Stimulated activated CD8-positive, alpha-beta memory T cell treated with anti-CD3 and anti-CD28 coated beads, Interleukin-4, amount 100 ng/mL, for 4 hours (primary cell): ENCODE data around the gene HNRNPUL1.

Experiments
- DNase-seq, 2 donors: peaks; one replicate each; pipeline ENCODE4 v3.0.0-alpha.2; 2020; ENCODE audit warnings: low read depth in 2 of 2, low spot score in 1 of 2

Gene HNRNPUL1

GRCh38 chr19:41352279-41352608, 88.1 kb downstream of the HNRNPUL1 start:
- DNase-seq, result no peak

GRCh38 chr19:41352609-41353465, 88.7 kb downstream of the HNRNPUL1 start:
- DNase-seq, result peak; percentile 46 to 68

GRCh38 chr19:41353466-41354342, 89.5 kb downstream of the HNRNPUL1 start, which contains the start of gene TGFB1:
Gene TGFB1, minus strand, starts transcription at chr19:41353922. Its CDS starts 878 bp downstream, at chr19:41353044.
- peak; percentile 84 to 93 for DNase-seq

- no peak for DNase-seq
Observed at GRCh38 chr19:41354343-41354953, 90.3 kb downstream of the HNRNPUL1 start.

- DNase-seq, result no peak
Observed at GRCh38 chr19:41355035-41355434, 90.9 kb downstream of the HNRNPUL1 start.

- DNase-seq, result no peak
Observed at GRCh38 chr19:41355802-41356201, 91.6 kb downstream of the HNRNPUL1 start.

- no peak for DNase-seq
Observed at GRCh38 chr19:41356984-41357739, 93.0 kb downstream of the HNRNPUL1 start.
